HCT116 (cell line): ENCODE data around the gene ANXA6. TPM values are rescaled to one million over a fixed set of nuclear protein-coding genes. Genes with fewer than 3 reads are reported as not detected.

Source experiments
- ATAC-seq: fragments of 200-7000 bp; cut with Tn5 transposase; 2 replicates; pipeline ENCODE4 v1.9.1; 2020; ENCODE audit warnings: mild to moderate bottlenecking, moderate library complexity
- BruUV-seq: library from RNA; stranded (reverse); fragments of 400-500 nt; replicated peaks from 2 replicates; lab custom pipeline; 2021; lab: Mats Ljungman, UMichigan
- CTCF ChIA-PET: fragments of 300-600 bp; sonication (Branson Sonifier 250); formaldehyde crosslinking; loops from one replicate; lab custom pipeline; 2021; ENCODE audit warnings: antibody characterized with exemption; lab: Charles Lee
- POLR2A ChIA-PET: fragments of 300-600, 350-600 bp; sonication (Branson Sonifier 250); formaldehyde crosslinking; loops from one replicate; lab custom pipeline; 2021; ENCODE audit warnings: antibody characterized with exemption; lab: Charles Lee
- RAD21 ChIA-PET, 2 experiments: fragments of 300-600 bp; sonication (Branson Sonifier 250); formaldehyde crosslinking; loops; one replicate each; lab custom pipeline; 2023; ENCODE audit warnings: low total read pairs in 2 of 2; ENCODE audit not compliant: uncharacterized antibody in 2 of 2, unreplicated experiment in 2 of 2, low non-redundant PET in 1 of 2; lab: Charles Lee
- DNase-seq: peaks from one replicate; pipeline ENCODE4 v3.0.0-alpha.2; 2010; ENCODE audit warnings: low read depth, low spot score
- H2AFZ ChIP-seq: fragments of 200-600 bp; shearing (Covaris generic), sonication (generic); 2 replicates; pipeline ENCODE4 v1.6.1; 2017; ENCODE audit warnings: low read depth, mixed run types, mixed read lengths, antibody characterized with exemption, low read length; ENCODE audit not compliant: poor library complexity, severe bottlenecking
- H3K27ac ChIP-seq: 2 replicates; pipeline ENCODE4 v1.5.1; 2012; ENCODE audit warnings: low read depth, low read length
- H3K27me3 ChIP-seq: fragments of 200-600 bp; sonication (generic); 2 replicates; pipeline ENCODE4 v1.6.1; 2016; ENCODE audit warnings: mixed run types, low read length, mixed read lengths; ENCODE audit not compliant: insufficient read depth
- H3K36me3 ChIP-seq, 2 experiments: fragments of 200-500 bp in 1 of 2; fragments of 200-600 bp in 1 of 2; sonication (Bioruptor generic) in 1 of 2; sonication (generic) in 1 of 2; 2 replicates each; pipeline versions ENCODE4 v1.5.1 to v1.6.1; 2014 to 2016; ENCODE audit warnings: low read length in 2 of 2, inconsistent platforms in 1 of 2, mixed read lengths in 1 of 2, mixed run types in 1 of 2; ENCODE audit not compliant: insufficient read depth in 2 of 2, control insufficient read depth in 1 of 2
- H3K4me1 ChIP-seq, 2 experiments: fragments of 200-600 bp in 1 of 2; sonication (generic) in 1 of 2; 2 replicates each; pipeline versions ENCODE4 v1.5.1 to v1.6.1; 2012 to 2017; ENCODE audit warnings: low read length in 2 of 2, inconsistent platforms in 1 of 2, mild to moderate bottlenecking in 1 of 2, mixed read lengths in 1 of 2, mixed run types in 1 of 2, moderate library complexity in 1 of 2; ENCODE audit not compliant: insufficient read depth in 2 of 2, control insufficient read depth in 1 of 2
- H3K4me2 ChIP-seq: fragments of 200-600 bp; sonication (generic); 2 replicates; pipeline ENCODE4 v1.6.1; 2017; ENCODE audit warnings: mixed run types, low read length, mixed read lengths
- H3K4me3 ChIP-seq, 2 experiments: fragments of 200-600 bp in 1 of 2; sonication (generic) in 1 of 2; replicated peaks in 1 of 2; 2 replicates each; pipeline ENCODE4 v1.5.1; 2011 to 2016; ENCODE audit warnings: low read length in 2 of 2, control low read depth in 1 of 2, low read depth in 1 of 2, mild to moderate bottlenecking in 1 of 2, mixed read lengths in 1 of 2, mixed run types in 1 of 2
- H3K79me2 ChIP-seq: fragments of 200-600 bp; sonication (generic); 2 replicates; pipeline ENCODE4 v1.6.1; 2017; ENCODE audit warnings: mild to moderate bottlenecking, mixed run types, low read length, moderate library complexity, mixed read lengths; ENCODE audit not compliant: insufficient read depth
- H3K9ac ChIP-seq: fragments of 200-600 bp; sonication (generic); 2 replicates; pipeline ENCODE4 v1.6.1; 2016; ENCODE audit warnings: low read length, mixed read lengths
- H3K9me2 ChIP-seq: fragments of 200-600 bp; sonication (generic), shearing (Covaris generic); 2 replicates; pipeline ENCODE4 v1.6.1; 2017; ENCODE audit warnings: mixed run types, mild to moderate bottlenecking, moderate library complexity; ENCODE audit not compliant: insufficient read depth
- H3K9me3 ChIP-seq, 2 experiments: fragments of 200-500 bp in 1 of 2; fragments of 200-600 bp in 1 of 2; sonication (Bioruptor generic) in 1 of 2; sonication (generic) in 1 of 2; 2 replicates each; pipeline ENCODE4 v1.6.1; 2014 to 2017; ENCODE audit warnings: low read length in 2 of 2, mixed read lengths in 2 of 2, inconsistent platforms in 1 of 2, low read depth in 1 of 2, mild to moderate bottlenecking in 1 of 2, mixed run types in 1 of 2, moderate library complexity in 1 of 2; ENCODE audit not compliant: control insufficient read depth in 1 of 2, insufficient read depth in 1 of 2
- H4K20me1 ChIP-seq: fragments of 200-600 bp; sonication (generic), shearing (Covaris generic); 2 replicates; pipeline ENCODE4 v1.6.1; 2017; ENCODE audit warnings: mixed run types, mild to moderate bottlenecking, moderate library complexity; ENCODE audit not compliant: insufficient read depth
- CBX3 ChIP-seq: IDR thresholded peaks from 2 replicates; pipeline ENCODE4 v1.6.1; 2012; ENCODE audit warnings: low read depth
- ELF1 ChIP-seq: IDR thresholded peaks from 2 replicates; pipeline ENCODE4 v1.6.1; 2012; ENCODE audit warnings: low read depth, borderline replicate concordance
- FOSL1 ChIP-seq: IDR thresholded peaks from 2 replicates; pipeline ENCODE4 v1.6.1; 2012; ENCODE audit warnings: low read depth
- POLR2AphosphoS5 ChIP-seq: IDR thresholded peaks from 2 replicates; pipeline ENCODE4 v1.6.1; 2011; ENCODE audit warnings: mild to moderate bottlenecking, low read depth, low read length, moderate library complexity
- SIN3A ChIP-seq: IDR thresholded peaks from 2 replicates; pipeline ENCODE4 v1.6.1; 2012; ENCODE audit warnings: low read depth
- SP1 ChIP-seq: IDR thresholded peaks from 2 replicates; pipeline ENCODE4 v1.6.1; 2012; ENCODE audit warnings: low read depth
- SRF ChIP-seq: IDR thresholded peaks from 2 replicates; pipeline ENCODE4 v1.6.1; 2012; ENCODE audit warnings: low read depth
- TCF7L2 ChIP-seq: IDR thresholded peaks from 2 replicates; pipeline ENCODE4 v1.7.0; 2011; ENCODE audit warnings: borderline replicate concordance, inconsistent platforms; ENCODE audit not compliant: insufficient read depth, insufficient read length; ENCODE audit errors: extremely low read depth
- intact Hi-C: fragments of 100-400 bp; cut with micrococcal nuclease; formaldehyde crosslinking; loops from 2 replicates; pipeline ENCODE4 v1.10.0; 2022
- total RNA-seq: library from RNA; stranded (reverse); gene quantifications from one replicate; pipeline ENCODE4 v1.2.1, GENCODE V29; 2021; ENCODE audit not compliant: unreplicated experiment
- TF ChIP-seq, protein P1 (sequence below): IDR thresholded peaks from 2 replicates; pipeline ENCODE4 v1.6.1; 2012
- TF ChIP-seq, protein P2 (sequence below): IDR thresholded peaks from 2 replicates; pipeline ENCODE4 v1.6.1; 2012

ANXA6 gene
- total RNA-seq, 1 experiment from 2014 or later = 71.9 TPM

DNA sequence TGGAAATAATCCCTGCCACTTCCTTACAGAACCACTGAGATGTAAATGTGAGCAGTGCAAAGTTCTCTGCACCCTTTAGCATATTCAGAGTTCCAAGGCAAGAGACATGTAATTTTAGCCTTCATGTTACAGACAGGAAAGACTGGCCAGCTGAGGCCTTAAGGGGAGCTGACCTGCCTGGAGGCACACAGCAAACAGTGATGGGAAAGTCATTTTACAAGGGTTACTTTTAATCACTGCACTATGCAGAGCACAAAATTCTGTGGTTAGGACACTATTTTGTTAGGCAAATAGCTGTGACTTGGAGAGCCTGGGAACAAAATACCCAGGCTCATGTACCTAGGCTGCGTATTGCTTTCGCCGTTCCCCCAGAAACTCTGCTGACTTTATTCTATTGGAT, 46.6 kb downstream of the ANXA6 start (continued):
- TF ChIP-seq CBX3 (no peak), SP1 (no peak), SRF (no peak)

DNA sequence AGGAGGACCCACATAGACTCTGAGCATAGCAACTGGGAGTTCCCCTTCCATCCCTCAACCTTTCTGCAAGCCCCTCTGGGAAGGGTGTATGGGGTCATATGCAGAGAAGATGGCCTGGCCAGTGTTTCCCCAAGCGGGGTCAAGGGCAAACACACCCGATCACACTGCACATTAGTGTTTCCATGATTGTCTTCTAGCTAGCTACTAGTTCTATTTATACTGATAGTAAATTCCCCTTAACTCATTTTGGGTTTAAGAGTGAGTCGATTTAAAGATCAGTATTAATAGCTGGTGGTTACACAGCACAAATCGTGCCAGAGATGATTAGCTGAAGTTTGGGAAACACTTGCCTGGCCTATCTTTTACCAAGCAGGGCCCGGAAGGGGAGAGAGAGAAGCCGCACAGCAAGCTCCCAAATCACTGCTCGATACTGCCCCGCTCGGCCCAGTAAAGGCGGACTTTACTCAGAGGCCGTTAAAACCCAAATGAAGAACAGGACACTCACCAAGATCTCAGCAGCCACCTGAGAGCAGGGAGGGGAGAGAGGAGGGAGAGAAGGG, 47.4 kb downstream of the ANXA6 start:
- intact Hi-C loops = no loop called here
- TF ChIP-seq, protein P1, sequence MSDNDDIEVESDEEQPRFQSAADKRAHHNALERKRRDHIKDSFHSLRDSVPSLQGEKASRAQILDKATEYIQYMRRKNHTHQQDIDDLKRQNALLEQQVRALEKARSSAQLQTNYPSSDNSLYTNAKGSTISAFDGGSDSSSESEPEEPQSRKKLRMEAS = no peak
- TF ChIP-seq, protein P2, sequence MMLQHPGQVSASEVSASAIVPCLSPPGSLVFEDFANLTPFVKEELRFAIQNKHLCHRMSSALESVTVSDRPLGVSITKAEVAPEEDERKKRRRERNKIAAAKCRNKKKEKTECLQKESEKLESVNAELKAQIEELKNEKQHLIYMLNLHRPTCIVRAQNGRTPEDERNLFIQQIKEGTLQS = no peak
- no peak for TF ChIP-seq SIN3A
- TF ChIP-seq FOSL1 = no peak
- TF ChIP-seq, all 23 proteins: peak for 0
- no peak overlapping the region for H3K27ac ChIP-seq
- H3K36me3 ChIP-seq = peaks cover 0 to 12% of the 10 kb centered on the region in 2 experiments; a peak in 2 of 4 replicates
- no peaks in the 10 kb centered on the region for H3K27me3 ChIP-seq
- no peak overlapping the region for H3K9ac ChIP-seq
- H3K4me3 ChIP-seq = no peak overlapping the region
- H3K79me2 ChIP-seq = no peaks in the 10 kb centered on the region
- no peaks in the 10 kb centered on the region for H3K9me3 ChIP-seq
- ChIA-PET POLR2A (no interaction called here), CTCF (interaction anchor here (1.3 to 1.5 kb wide), 2 partner anchors 56 to 62 kb away, joined by 3 read pairs; no protein-coding TSS in a partner anchor), RAD21 (no interaction called here)
- no peak for DNase-seq
- BruUV-seq = no TSS peak
- no peaks in the 10 kb centered on the region for H4K20me1 ChIP-seq
- no peaks in the 10 kb centered on the region for H3K9me2 ChIP-seq
- no peaks in the 10 kb centered on the region for H3K4me1 ChIP-seq
- no peak overlapping the region for H2AFZ ChIP-seq
- no peak for ATAC-seq
- no peak overlapping the region for H3K4me2 ChIP-seq

DNA sequence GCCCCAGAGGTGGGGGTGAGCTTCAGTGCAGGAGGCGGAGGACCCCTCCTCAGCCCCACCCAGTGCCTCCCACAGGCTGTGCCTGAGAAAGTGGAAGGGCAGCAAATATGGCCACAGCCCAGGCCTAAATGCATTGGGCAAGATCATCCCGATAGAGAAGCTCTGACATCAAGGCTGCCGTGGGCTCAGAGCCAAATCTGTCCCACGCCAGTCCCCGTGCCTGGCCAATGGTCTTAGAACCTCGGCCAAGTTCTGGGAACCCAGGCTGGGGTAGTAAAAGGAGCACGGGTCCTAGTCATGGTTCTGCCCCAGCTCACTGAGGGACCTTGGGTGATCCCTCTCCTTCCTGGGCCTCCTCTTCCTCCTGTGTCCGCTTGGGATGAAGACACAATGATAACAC, 49.0 kb downstream of the ANXA6 start:
- no peaks in the 10 kb centered on the region for H3K9me2 ChIP-seq
- ChIA-PET RAD21 (no interaction called here), CTCF (no interaction called here), POLR2A (no interaction called here)
- H3K9me3 ChIP-seq = no peaks in the 10 kb centered on the region
- no TSS peak for BruUV-seq
- ATAC-seq = no peak
- intact Hi-C loops = no loop called here
- no peak overlapping the region for H2AFZ ChIP-seq
- no peaks in the 10 kb centered on the region for H3K27me3 ChIP-seq
- H3K79me2 ChIP-seq = no peaks in the 10 kb centered on the region
- H3K27ac ChIP-seq = no peak overlapping the region
- H3K36me3 ChIP-seq = peaks cover 0 to 12% of the 10 kb centered on the region in 2 experiments; a peak in 2 of 4 replicates
- H3K4me2 ChIP-seq = no peak overlapping the region
- no peak overlapping the region for H3K9ac ChIP-seq
- H4K20me1 ChIP-seq = no peaks in the 10 kb centered on the region
- DNase-seq = no peak
- TF ChIP-seq FOSL1 = no peak
- TF ChIP-seq TCF7L2 = no peak
- no peak for TF ChIP-seq ELF1
- TF ChIP-seq CBX3 = no peak
- TF ChIP-seq POLR2AphosphoS5 = no peak
- no peak overlapping the region for H3K4me3 ChIP-seq
- no peaks in the 10 kb centered on the region for H3K4me1 ChIP-seq
